Osteoblast (primary cell): ENCODE measurements around the gene RAI14. TPM values are rescaled to one million over a fixed set of nuclear protein-coding genes. Genes with fewer than 3 reads are reported as not detected.

Experiments
- DNase-seq: peaks from one replicate; pipeline ENCODE4 v3.0.0; 2011; ENCODE audit warnings: low spot score, mixed read lengths; ENCODE audit not compliant: insufficient read length; ENCODE audit errors: missing footprints
- H2AFZ ChIP-seq: 2 replicates; pipeline ENCODE4 v1.6.0; 2011; ENCODE audit warnings: mild to moderate bottlenecking, low read length
- H3K27ac ChIP-seq: 2 replicates; pipeline ENCODE4 v1.5.1; 2011; ENCODE audit warnings: mild to moderate bottlenecking, low read depth, low read length, moderate library complexity
- H3K27me3 ChIP-seq: 2 replicates; pipeline ENCODE4 v1.6.0; 2012; ENCODE audit warnings: mild to moderate bottlenecking, control low read depth, inconsistent platforms, low read length, moderate library complexity; ENCODE audit not compliant: insufficient read depth
- H3K36me3 ChIP-seq: 2 replicates; pipeline ENCODE4 v1.5.1; 2011; ENCODE audit warnings: mild to moderate bottlenecking, low read length, control low read depth, moderate library complexity; ENCODE audit not compliant: insufficient read depth
- H3K4me1 ChIP-seq: 2 replicates; pipeline ENCODE4 v1.5.1; 2011; ENCODE audit warnings: mild to moderate bottlenecking, low read length, control low read depth, moderate library complexity; ENCODE audit not compliant: insufficient read depth
- H3K4me2 ChIP-seq: 2 replicates; pipeline ENCODE4 v1.6.0; 2011; ENCODE audit warnings: mild to moderate bottlenecking, low read length; ENCODE audit not compliant: insufficient read depth
- H3K4me3 ChIP-seq: fragments of 200-600 bp; sonication (generic); 3 replicates; pipeline ENCODE4 v1.5.1; 2012; ENCODE audit warnings: mild to moderate bottlenecking, low read length, inconsistent platforms; ENCODE audit not compliant: insufficient read depth
- H3K79me2 ChIP-seq: 2 replicates; pipeline ENCODE4 v1.6.0; 2012; ENCODE audit warnings: mild to moderate bottlenecking, low read length, control low read depth, inconsistent platforms; ENCODE audit not compliant: insufficient read depth
- H3K9me3 ChIP-seq: 2 replicates; pipeline ENCODE4 v1.5.1; 2011; ENCODE audit warnings: low read depth, low read length, control low read depth
- H4K20me1 ChIP-seq: 2 replicates; pipeline ENCODE4 v1.6.0; 2012; ENCODE audit warnings: mild to moderate bottlenecking, low read length, control low read depth; ENCODE audit not compliant: insufficient read depth
- total RNA-seq: library from RNA; depleted of rRNA; stranded (reverse); fragments of >200 nt; gene quantifications from 2 replicates; pipeline ENCODE4 v1.2.3, GENCODE V29; 2012
- TF ChIP-seq, protein P1 (sequence below): IDR thresholded peaks from 2 replicates; pipeline ENCODE4 v1.5.1; 2011; ENCODE audit warnings: mild to moderate bottlenecking, low read depth, low read length, moderate library complexity; ENCODE audit errors: extremely low read depth

RAI14 gene
- total RNA-seq, 1 donor, result 149 TPM

DNA sequence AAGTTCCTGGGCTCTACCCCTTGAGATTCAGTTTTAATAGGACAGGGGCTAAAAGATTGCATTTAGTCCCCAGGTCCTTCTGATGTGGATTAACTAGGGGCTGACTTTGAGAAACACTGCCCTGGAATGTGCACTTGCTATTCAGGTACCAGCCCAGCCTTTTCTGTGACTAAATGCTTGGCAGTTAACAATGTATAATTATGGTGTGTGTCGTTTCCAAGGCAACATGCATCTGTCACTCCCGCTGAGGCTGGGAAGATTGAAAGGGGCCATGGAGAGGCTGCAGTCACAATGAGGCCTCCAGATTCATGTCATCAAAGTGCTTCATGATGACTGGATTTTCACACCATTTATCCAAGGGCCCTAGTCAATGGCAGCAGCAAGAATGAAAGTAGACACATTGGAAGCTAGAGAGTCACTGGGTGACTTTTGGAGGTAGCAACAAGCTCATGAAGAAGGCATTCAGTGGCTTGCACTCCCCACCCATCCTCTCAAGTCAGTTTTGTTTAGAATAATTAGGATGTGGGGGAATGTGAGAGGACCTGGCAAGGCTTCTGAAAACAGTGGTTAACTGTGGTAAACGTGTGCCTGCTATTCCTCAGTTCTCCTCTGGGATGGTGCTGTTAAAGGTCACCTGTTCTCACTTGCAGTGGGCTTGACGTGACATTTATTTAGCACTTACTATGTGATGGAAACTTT is 28.3 kb downstream of the RAI14 start:
- H3K27me3 ChIP-seq, result no peaks in the 10 kb centered on the region
- peaks cover 66% of the 10 kb centered on the region for H3K4me1 ChIP-seq
- peaks cover 24% of the 10 kb centered on the region for H3K36me3 ChIP-seq
- H4K20me1 ChIP-seq, result peaks cover 19% of the 10 kb centered on the region
- no peak overlapping the region for H3K4me3 ChIP-seq
- H2AFZ ChIP-seq, result no peak overlapping the region
- no peaks in the 10 kb centered on the region for H3K9me3 ChIP-seq
- DNase-seq, result peak; percentile 6
- peak overlapping the region; percentile 18 for H3K4me2 ChIP-seq
- peaks cover 86% of the 10 kb centered on the region for H3K79me2 ChIP-seq
- peak overlapping the region; percentile 98 for H3K27ac ChIP-seq
- TF ChIP-seq, protein P1, sequence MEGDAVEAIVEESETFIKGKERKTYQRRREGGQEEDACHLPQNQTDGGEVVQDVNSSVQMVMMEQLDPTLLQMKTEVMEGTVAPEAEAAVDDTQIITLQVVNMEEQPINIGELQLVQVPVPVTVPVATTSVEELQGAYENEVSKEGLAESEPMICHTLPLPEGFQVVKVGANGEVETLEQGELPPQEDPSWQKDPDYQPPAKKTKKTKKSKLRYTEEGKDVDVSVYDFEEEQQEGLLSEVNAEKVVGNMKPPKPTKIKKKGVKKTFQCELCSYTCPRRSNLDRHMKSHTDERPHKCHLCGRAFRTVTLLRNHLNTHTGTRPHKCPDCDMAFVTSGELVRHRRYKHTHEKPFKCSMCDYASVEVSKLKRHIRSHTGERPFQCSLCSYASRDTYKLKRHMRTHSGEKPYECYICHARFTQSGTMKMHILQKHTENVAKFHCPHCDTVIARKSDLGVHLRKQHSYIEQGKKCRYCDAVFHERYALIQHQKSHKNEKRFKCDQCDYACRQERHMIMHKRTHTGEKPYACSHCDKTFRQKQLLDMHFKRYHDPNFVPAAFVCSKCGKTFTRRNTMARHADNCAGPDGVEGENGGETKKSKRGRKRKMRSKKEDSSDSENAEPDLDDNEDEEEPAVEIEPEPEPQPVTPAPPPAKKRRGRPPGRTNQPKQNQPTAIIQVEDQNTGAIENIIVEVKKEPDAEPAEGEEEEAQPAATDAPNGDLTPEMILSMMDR, result peak; percentile 17

DNA sequence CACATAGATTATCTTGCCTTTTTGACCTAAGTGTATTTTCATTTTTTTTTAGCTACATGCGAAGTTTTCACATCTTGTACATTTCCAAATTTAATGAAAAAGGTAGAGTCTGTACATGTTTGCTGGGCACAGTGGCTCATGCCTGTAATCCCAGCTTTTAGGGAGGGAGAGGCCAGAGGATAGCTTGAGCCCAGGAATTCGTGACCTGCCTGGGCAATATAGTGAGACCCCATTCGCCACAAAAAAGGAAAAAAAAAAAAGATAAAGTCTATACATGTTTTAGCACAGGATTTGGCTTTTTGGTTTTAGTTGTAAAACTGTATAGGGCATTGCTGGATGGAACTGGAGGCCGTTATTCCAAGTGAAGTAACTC is 28.8 kb downstream of the RAI14 start:
- no peak for DNase-seq
- peaks cover 67% of the 10 kb centered on the region for H3K4me1 ChIP-seq
- peaks cover 24% of the 10 kb centered on the region for H3K36me3 ChIP-seq
- no peaks in the 10 kb centered on the region for H3K9me3 ChIP-seq
- H4K20me1 ChIP-seq, result peaks cover 15% of the 10 kb centered on the region
- peak overlapping the region; percentile 59 for H3K4me2 ChIP-seq
- no peak overlapping the region for H2AFZ ChIP-seq
- peak overlapping the region; percentile 98 for H3K27ac ChIP-seq
- no peaks in the 10 kb centered on the region for H3K27me3 ChIP-seq
- no peak overlapping the region for H3K4me3 ChIP-seq
- TF ChIP-seq, protein P1, result no peak
- peaks cover 85% of the 10 kb centered on the region for H3K79me2 ChIP-seq

DNA sequence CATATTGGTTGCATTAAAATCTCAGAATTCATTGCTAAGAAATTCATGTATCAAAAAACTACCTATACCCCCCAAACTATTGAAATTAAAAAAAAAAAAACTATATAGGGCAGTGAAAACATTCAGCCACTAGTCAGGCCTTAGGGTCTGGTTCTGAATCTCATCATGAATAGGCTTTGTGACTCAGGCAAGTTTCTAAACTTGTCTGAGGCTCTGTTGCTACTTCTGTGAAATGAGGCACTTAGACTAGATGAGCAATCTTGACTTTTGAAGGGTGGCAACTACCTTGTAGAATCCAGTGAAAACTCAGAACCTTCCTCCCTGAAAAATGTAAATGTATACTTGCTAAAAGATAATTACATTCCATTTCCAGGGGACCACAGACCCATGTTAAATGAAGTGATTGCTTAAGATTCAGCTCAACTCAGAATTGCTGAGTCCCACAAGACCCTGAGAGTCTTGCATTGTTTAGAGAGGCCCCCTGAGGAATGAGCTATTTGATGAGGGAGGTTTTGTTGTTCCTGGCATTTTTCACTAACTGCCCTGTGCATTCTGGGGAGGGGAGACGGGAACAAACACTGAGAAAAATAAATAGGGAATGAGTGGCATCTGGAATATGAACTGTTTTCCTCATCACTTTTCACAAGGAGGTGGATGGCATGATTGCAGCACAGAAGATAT is 29.5 kb downstream of the RAI14 start:
- Histone ChIP-seq H3K4me3 (peak overlapping the region; percentile 26), H2AFZ (no peak overlapping the region), H4K20me1 (peaks cover 13% of the 10 kb centered on the region), H3K36me3 (peaks cover 31% of the 10 kb centered on the region), H3K27ac (peak overlapping the region; percentile 98), H3K27me3 (no peaks in the 10 kb centered on the region), H3K4me1 (peaks cover 71% of the 10 kb centered on the region), H3K4me2 (peak overlapping the region; percentile 59), H3K79me2 (peaks cover 85% of the 10 kb centered on the region), H3K9me3 (no peaks in the 10 kb centered on the region)
- TF ChIP-seq, protein P1, result no peak
- DNase-seq, result peak; percentile 42

DNA sequence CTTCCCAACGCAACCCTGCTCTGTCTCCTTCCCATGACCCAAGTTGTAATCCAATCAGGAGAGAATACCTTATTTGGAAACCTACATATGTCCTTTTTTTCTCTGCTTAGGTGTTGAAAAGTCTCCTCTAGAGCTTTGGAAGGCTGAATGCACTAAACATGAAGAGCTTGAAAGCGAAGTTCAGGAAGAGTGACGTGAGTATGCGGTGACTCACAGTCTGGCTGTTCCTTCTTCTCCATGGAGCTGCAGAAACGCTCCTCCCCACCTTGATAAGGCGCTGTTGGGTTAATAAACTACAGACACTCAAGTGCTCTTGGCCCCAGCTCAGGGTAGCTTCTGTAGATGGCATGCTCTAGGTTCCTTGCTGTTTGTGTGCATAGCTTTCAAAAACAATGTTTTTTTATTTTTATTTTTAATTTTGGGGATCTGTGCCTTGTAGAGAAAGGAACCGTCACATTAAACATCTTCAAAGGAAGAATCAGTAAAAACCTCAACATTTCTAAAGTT is 30.7 kb downstream of the RAI14 start:
- Histone ChIP-seq H2AFZ (no peak overlapping the region), H4K20me1 (peaks cover 11% of the 10 kb centered on the region), H3K36me3 (peaks cover 35% of the 10 kb centered on the region), H3K27ac (peak overlapping the region; percentile 98), H3K27me3 (no peaks in the 10 kb centered on the region), H3K4me3 (peak overlapping the region; percentile 36), H3K79me2 (peaks cover 85% of the 10 kb centered on the region), H3K4me1 (peaks cover 82% of the 10 kb centered on the region), H3K9me3 (no peaks in the 10 kb centered on the region), H3K4me2 (peak overlapping the region; percentile 69)
- TF ChIP-seq, protein P1, result no peak
- peak; percentile 25 for DNase-seq
